A549 (cell line): ENCODE measurements around the gene CTIF. TPM values are rescaled to one million over a fixed set of nuclear protein-coding genes. Genes with fewer than 3 reads are reported as not detected.

Source experiments
- ATAC-seq, 2 experiments: fragments of 200-7000 bp in 1 of 2; fragments of >200 bp in 1 of 2; cut with Nextera tagmentation in 1 of 2; cut with Tn5 transposase in 1 of 2; 3 replicates each; pipeline versions ENCODE4 v1.8.0 to v1.9.1; 2018 to 2020; ENCODE audit warnings: mild to moderate bottlenecking in 1 of 2, moderate library complexity in 1 of 2
- CTCF ChIA-PET: fragments of 300-600 bp; sonication (Branson Sonifier 250); formaldehyde crosslinking; extraction: SDS; loops from one replicate; lab custom pipeline; 2021; ENCODE audit warnings: antibody characterized with exemption, inconsistent platforms; lab: Yijun Ruan, JAX
- POLR2A ChIA-PET: fragments of 350-600 bp; formaldehyde crosslinking; extraction: SDS; loops from one replicate; lab custom pipeline; 2021; ENCODE audit warnings: antibody characterized with exemption, inconsistent platforms; lab: Yijun Ruan, JAX
- DNase-seq, 2 experiments: peaks; one replicate each; pipeline versions ENCODE4 v3.0.0 to v3.0.0-alpha.2; 2011 to 2016; ENCODE audit warnings: low read depth in 1 of 2, low spot score in 1 of 2
- FAIRE-seq: peaks from 2 replicates; lab custom pipeline; 2011; peaks lifted over from hg19 to GRCh38; lab: Jason Lieb, UNC
- H3K27ac ChIP-seq, 2 experiments: fragments of >200 bp; sonication (Bioruptor Twin); formaldehyde crosslinking; 3 replicates each; pipeline ENCODE4 v1.5.1; 2016 to 2017
- H3K4me1 ChIP-seq: fragments of >200 bp; sonication (Bioruptor Twin); formaldehyde crosslinking; 3 replicates; pipeline ENCODE4 v1.6.1; 2016
- H3K4me2 ChIP-seq: fragments of >200 bp; sonication (Bioruptor Twin); formaldehyde crosslinking; 3 replicates; pipeline ENCODE4 v1.6.1; 2016
- H3K4me3 ChIP-seq: fragments of >200 bp; sonication (Bioruptor Twin); formaldehyde crosslinking; 3 replicates; pipeline ENCODE4 v1.5.1; 2016
- H3K9me3 ChIP-seq: fragments of >200 bp; sonication (Bioruptor Twin); formaldehyde crosslinking; 3 replicates; pipeline ENCODE4 v1.6.1; 2016
- CBX2 ChIP-seq: fragments of 200-600 bp; sonication (generic); IDR thresholded peaks from 2 replicates; pipeline ENCODE4 v1.6.1; 2016; ENCODE audit warnings: low read depth, mild to moderate bottlenecking, borderline replicate concordance
- CEBPB ChIP-seq, 2 experiments: fragments of >200 bp in 1 of 2; sonication (Bioruptor Twin) in 1 of 2; formaldehyde crosslinking in 1 of 2; IDR thresholded peaks; 2 replicates each; pipeline ENCODE4 v1.6.1; 2012 to 2016
- EHF ChIP-seq: fragments of 250-450 bp; sonication (Bioruptor Pico); IDR thresholded peaks from 2 replicates; pipeline ENCODE4 v1.5.0; 2020; ENCODE audit warnings: mild to moderate bottlenecking
- EHMT2 ChIP-seq: fragments of 200-600 bp; sonication (generic); IDR thresholded peaks from 2 replicates; pipeline ENCODE4 v1.6.1; 2016; ENCODE audit warnings: antibody characterized with exemption, low read depth, mild to moderate bottlenecking, moderate library complexity
- FOXS1 ChIP-seq: fragments of 250-450 bp; sonication (Bioruptor Pico); IDR thresholded peaks from 2 replicates; pipeline ENCODE4 v1.5.0; 2020; ENCODE audit warnings: mild to moderate bottlenecking, moderate library complexity
- KDM5A ChIP-seq: fragments of 200-600 bp; sonication (generic); IDR thresholded peaks from 2 replicates; pipeline ENCODE4 v1.6.1; 2016; ENCODE audit warnings: antibody characterized with exemption, mild to moderate bottlenecking
- MAZ ChIP-seq: fragments of 150-350 bp; IDR thresholded peaks from 2 replicates; pipeline ENCODE4 v1.6.1; 2014; ENCODE audit warnings: antibody characterized with exemption, low read depth, low read length, borderline replicate concordance
- MYC ChIP-seq: IDR thresholded peaks from 2 replicates; pipeline ENCODE4 v1.6.1; 2012; ENCODE audit warnings: mild to moderate bottlenecking, inconsistent platforms, low read length, improper control_type of control experiment, borderline replicate concordance
- RARB ChIP-seq: fragments of 250-450 bp; sonication (Bioruptor Pico); IDR thresholded peaks from 2 replicates; pipeline ENCODE4 v1.8.0; 2021; ENCODE audit warnings: mild to moderate bottlenecking, moderate library complexity
- RCOR1 ChIP-seq: fragments of 150-350 bp; IDR thresholded peaks from 2 replicates; pipeline ENCODE4 v1.6.1; 2014; ENCODE audit warnings: antibody characterized with exemption, low read length, low read depth
- SMC3 ChIP-seq: fragments of >200 bp; sonication (Bioruptor Twin); formaldehyde crosslinking; IDR thresholded peaks from 3 replicates; pipeline ENCODE4 v1.6.1; 2018; ENCODE audit warnings: inconsistent platforms
- TP53 ChIP-seq: fragments of 250-450 bp; sonication (Bioruptor Pico); IDR thresholded peaks from 2 replicates; pipeline ENCODE4 v1.5.0; 2021; ENCODE audit warnings: mild to moderate bottlenecking, moderate library complexity
- ZFP36 ChIP-seq: fragments of 450-650 bp; IDR thresholded peaks from 2 replicates; pipeline ENCODE4 v1.6.1; 2014; ENCODE audit warnings: borderline replicate concordance; ENCODE audit not compliant: partially characterized antibody
- ZSCAN20 ChIP-seq: fragments of 250-450 bp; sonication (Bioruptor Pico); IDR thresholded peaks from 2 replicates; pipeline ENCODE4 v1.8.0; 2022; ENCODE audit warnings: mild to moderate bottlenecking, moderate library complexity
- WGBS: methylation state at CpG from one replicate; pipeline ENCODE4 v1.1.6; 2017; ENCODE audit errors: missing lambda C conversion rate; 5-methylcytosine and 5-hydroxymethylcytosine counted together
- polyA plus RNA-seq, 4 experiments: library from polyadenylated mRNA; depleted of rRNA in 3 of 4; stranded (reverse); fragments of >200 nt; fragmentation: RNase III in 1 of 4; extraction: RNeasy Plus Mini Kit Qiagen cat#74134 plus additional on column Dnase treatment in 1 of 4; gene quantifications; 2 replicates in 3 of 4; 3 replicates in 1 of 4; pipeline ENCODE4 v1.2.3, GENCODE V29; 2011 to 2017
- TF ChIP-seq, protein P1 (sequence below): IDR thresholded peaks from 2 replicates; pipeline ENCODE4 v1.6.1; 2012
- TF ChIP-seq, protein P2 (sequence below): fragments of 250-450 bp; sonication (Bioruptor Pico); IDR thresholded peaks from 2 replicates; pipeline ENCODE4 v1.5.0; 2021; ENCODE audit warnings: mild to moderate bottlenecking, moderate library complexity, borderline replicate concordance
- TF ChIP-seq, protein P3 (sequence below): IDR thresholded peaks from 2 replicates; pipeline ENCODE4 v1.6.1; 2012; ENCODE audit warnings: low read depth, borderline replicate concordance
- TF ChIP-seq, protein P4 (sequence below): fragments of >200 bp; sonication (Bioruptor Twin); formaldehyde crosslinking; IDR thresholded peaks from 3 replicates; pipeline ENCODE4 v1.5.1; 2016

Gene CTIF
- polyA plus RNA-seq, 2 of the 4 experiments (the other 2 are of a cell fraction), result 17.0 to 24.7 TPM

DNA sequence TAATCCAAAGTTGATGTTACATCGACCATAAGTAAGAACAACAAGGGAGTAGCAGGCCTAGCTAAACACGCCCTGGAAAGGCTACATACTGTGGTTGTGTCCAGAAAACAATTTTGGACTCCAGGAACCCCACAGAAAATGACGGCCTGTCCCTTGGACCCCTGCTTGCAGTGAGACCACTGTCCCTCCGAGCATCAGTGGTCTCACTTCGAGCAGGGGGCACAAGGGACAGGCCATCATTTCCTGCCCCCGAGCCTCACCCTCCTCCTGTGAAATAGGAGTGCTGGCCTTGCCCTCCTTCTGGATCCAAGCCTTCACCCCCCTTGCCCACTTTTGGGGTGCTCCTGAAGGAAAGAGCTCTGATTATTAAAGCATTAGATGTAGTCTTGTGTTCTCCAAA, 144.4 kb downstream of the CTIF start:
- ChIA-PET CTCF (no interaction called here), POLR2A (no interaction called here)
- ATAC-seq (no peak), DNase-seq (no peak), FAIRE-seq (no peak)
- no peaks in the 10 kb centered on the region for H3K9me3 ChIP-seq
- H3K4me1 ChIP-seq, result no peaks in the 10 kb centered on the region
- no peak overlapping the region for H3K4me2 ChIP-seq
- H3K4me3 ChIP-seq, result no peak overlapping the region
- no peak overlapping the region for H3K27ac ChIP-seq
- TF ChIP-seq, protein P1, sequence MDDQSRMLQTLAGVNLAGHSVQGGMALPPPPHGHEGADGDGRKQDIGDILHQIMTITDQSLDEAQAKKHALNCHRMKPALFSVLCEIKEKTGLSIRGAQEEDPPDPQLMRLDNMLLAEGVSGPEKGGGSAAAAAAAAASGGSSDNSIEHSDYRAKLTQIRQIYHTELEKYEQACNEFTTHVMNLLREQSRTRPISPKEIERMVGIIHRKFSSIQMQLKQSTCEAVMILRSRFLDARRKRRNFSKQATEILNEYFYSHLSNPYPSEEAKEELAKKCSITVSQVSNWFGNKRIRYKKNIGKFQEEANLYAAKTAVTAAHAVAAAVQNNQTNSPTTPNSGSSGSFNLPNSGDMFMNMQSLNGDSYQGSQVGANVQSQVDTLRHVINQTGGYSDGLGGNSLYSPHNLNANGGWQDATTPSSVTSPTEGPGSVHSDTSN, result no peak
- TF ChIP-seq, protein P2, sequence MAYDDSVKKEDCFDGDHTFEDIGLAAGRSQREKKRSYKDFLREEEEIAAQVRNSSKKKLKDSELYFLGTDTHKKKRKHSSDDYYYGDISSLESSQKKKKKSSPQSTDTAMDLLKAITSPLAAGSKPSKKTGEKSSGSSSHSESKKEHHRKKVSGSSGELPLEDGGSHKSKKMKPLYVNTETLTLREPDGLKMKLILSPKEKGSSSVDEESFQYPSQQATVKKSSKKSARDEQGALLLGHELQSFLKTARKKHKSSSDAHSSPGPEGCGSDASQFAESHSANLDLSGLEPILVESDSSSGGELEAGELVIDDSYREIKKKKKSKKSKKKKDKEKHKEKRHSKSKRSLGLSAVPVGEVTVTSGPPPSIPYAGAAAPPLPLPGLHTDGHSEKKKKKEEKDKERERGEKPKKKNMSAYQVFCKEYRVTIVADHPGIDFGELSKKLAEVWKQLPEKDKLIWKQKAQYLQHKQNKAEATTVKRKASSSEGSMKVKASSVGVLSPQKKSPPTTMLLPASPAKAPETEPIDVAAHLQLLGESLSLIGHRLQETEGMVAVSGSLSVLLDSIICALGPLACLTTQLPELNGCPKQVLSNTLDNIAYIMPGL (CRISPR knock-in tag), result no peak
- TF ChIP-seq RARB (CRISPR knock-in tag) (no peak), MYC (no peak), EHMT2 (no peak), ZFP36 (no peak), CEBPB (IDR thresholded peaks at IDR 0.05) (no peak), ZSCAN20 (CRISPR knock-in tag) (no peak), TP53 (CRISPR knock-in tag) (no peak), KDM5A (no peak), CBX2 (no peak)
- TF ChIP-seq, protein P3, sequence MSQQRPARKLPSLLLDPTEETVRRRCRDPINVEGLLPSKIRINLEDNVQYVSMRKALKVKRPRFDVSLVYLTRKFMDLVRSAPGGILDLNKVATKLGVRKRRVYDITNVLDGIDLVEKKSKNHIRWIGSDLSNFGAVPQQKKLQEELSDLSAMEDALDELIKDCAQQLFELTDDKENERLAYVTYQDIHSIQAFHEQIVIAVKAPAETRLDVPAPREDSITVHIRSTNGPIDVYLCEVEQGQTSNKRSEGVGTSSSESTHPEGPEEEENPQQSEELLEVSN, result no peak
- TF ChIP-seq, protein P4, sequence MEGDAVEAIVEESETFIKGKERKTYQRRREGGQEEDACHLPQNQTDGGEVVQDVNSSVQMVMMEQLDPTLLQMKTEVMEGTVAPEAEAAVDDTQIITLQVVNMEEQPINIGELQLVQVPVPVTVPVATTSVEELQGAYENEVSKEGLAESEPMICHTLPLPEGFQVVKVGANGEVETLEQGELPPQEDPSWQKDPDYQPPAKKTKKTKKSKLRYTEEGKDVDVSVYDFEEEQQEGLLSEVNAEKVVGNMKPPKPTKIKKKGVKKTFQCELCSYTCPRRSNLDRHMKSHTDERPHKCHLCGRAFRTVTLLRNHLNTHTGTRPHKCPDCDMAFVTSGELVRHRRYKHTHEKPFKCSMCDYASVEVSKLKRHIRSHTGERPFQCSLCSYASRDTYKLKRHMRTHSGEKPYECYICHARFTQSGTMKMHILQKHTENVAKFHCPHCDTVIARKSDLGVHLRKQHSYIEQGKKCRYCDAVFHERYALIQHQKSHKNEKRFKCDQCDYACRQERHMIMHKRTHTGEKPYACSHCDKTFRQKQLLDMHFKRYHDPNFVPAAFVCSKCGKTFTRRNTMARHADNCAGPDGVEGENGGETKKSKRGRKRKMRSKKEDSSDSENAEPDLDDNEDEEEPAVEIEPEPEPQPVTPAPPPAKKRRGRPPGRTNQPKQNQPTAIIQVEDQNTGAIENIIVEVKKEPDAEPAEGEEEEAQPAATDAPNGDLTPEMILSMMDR, result no peak
- 67% methylated on average over 6 of the region's 6 CpGs for WGBS

DNA sequence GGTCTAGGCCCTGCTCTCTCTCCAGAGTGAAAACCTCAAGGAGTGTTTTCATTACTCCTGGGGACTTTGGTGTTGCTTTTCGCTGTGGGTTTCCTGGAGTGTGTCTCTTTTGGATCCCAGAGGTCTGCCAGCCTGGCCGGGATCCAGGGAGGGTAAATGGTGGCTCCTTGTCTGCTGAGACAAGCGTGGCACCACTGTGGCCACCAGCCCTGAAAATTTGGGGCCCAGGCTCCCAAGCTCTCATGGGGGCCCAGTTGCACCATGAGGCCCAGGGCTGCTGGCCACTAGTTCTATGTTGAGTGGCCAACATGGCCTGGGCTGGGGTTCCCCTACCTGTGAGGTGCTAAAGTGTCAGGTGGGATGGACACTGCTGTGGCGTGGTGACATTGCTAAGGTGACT, 144.8 kb downstream of the CTIF start:
- CTCF ChIA-PET, result no interaction called here
- POLR2A ChIA-PET, result no interaction called here
- WGBS, result 96% methylated on average over 4 of the region's 4 CpGs

More for the DNA sequence above, 144.8 kb downstream of the CTIF start:
- no peak overlapping the region for H3K27ac ChIP-seq
- H3K9me3 ChIP-seq, result no peaks in the 10 kb centered on the region
- no peaks in the 10 kb centered on the region for H3K4me1 ChIP-seq
- DNase-seq, result no peak
- FAIRE-seq, result no peak
- ATAC-seq, result no peak
- TF ChIP-seq MAZ, result no peak
- TF ChIP-seq, protein P3, result no peak
- TF ChIP-seq RCOR1, result no peak
- no peak for TF ChIP-seq FOXS1 (CRISPR knock-in tag)
- TF ChIP-seq SMC3, result no peak
- TF ChIP-seq EHF (CRISPR knock-in tag), result no peak
- no peak overlapping the region for H3K4me3 ChIP-seq
- no peak overlapping the region for H3K4me2 ChIP-seq
